HAP-1 (cell line): ENCODE results near the gene NPY1R.

ENCODE experiments used
- DNase-seq, 2 experiments: peaks; one replicate each; pipeline ENCODE4 v3.0.0-alpha.2; 2016 to 2020; ENCODE audit warnings: low spot score in 2 of 2
- H3K27me3 ChIP-seq: fragments of 250-450 bp; sonication (Bioruptor Pico); 2 replicates; pipeline ENCODE4 v1.5.1; 2020; ENCODE audit warnings: low read depth, mild to moderate bottlenecking, moderate library complexity
- H3K36me3 ChIP-seq: fragments of 250-450 bp; sonication (Bioruptor Pico); replicated peaks from 2 replicates; pipeline ENCODE4 v1.5.1; 2020; ENCODE audit warnings: mild to moderate bottlenecking
- H3K4me1 ChIP-seq: fragments of 250-450 bp; sonication (Bioruptor Pico); 2 replicates; pipeline ENCODE4 v1.5.1; 2020; ENCODE audit warnings: mild to moderate bottlenecking
- H3K4me3 ChIP-seq: fragments of 250-450 bp; sonication (Bioruptor Pico); 2 replicates; pipeline ENCODE4 v1.5.1; 2020; ENCODE audit warnings: mild to moderate bottlenecking, moderate library complexity
- H3K9me3 ChIP-seq: fragments of 250-450 bp; sonication (Bioruptor Pico); 2 replicates; pipeline ENCODE4 v1.5.1; 2020; ENCODE audit warnings: mild to moderate bottlenecking, moderate library complexity
- in situ Hi-C: fragments of 300-500 bp; cut with MboI; formaldehyde crosslinking; loops from 3 replicates; pipeline ENCODE4 v1.14.3; 2020; ENCODE audit warnings: low sequenced_read_pairs, inconsistent platforms, mixed read lengths

The NPY1R gene

GRCh38 chr4:163330916-163331628 lies 1.3 kb downstream of the NPY1R start:
- peaks cover 8% of the 10 kb centered on the region; the same call in 1 of the 2 replicates for H3K4me1 ChIP-seq
- H3K9me3 ChIP-seq = no peaks in the 10 kb centered on the region
- H3K36me3 ChIP-seq = no peaks in the 10 kb centered on the region
- no peaks in the 10 kb centered on the region for H3K27me3 ChIP-seq
- DNase-seq = no peak
- peak overlapping the region; percentile 39 for H3K4me3 ChIP-seq
- in situ Hi-C loops = loop anchor here (25.0 kb wide), 1 partner anchor 269 kb away; no protein-coding TSS in a partner anchor

GRCh38 chr4:163317110-163317509 lies 15.3 kb downstream of the NPY1R start:
- in situ Hi-C loops = no loop called here
- no peaks in the 10 kb centered on the region for H3K27me3 ChIP-seq
- no peak for DNase-seq
- H3K4me3 ChIP-seq = no peak overlapping the region
- no peaks in the 10 kb centered on the region for H3K36me3 ChIP-seq
- H3K9me3 ChIP-seq = peaks cover 4% of the 10 kb centered on the region
- no peaks in the 10 kb centered on the region for H3K4me1 ChIP-seq

- H3K36me3 ChIP-seq = no peaks in the 10 kb centered on the region
- no peaks in the 10 kb centered on the region for H3K4me1 ChIP-seq
- H3K9me3 ChIP-seq = no peaks in the 10 kb centered on the region
- no peak overlapping the region for H3K4me3 ChIP-seq
- no peaks in the 10 kb centered on the region for H3K27me3 ChIP-seq
- in situ Hi-C loops = no loop called here
- DNase-seq = no peak
Measured at GRCh38 chr4:163309466-163309865, 22.9 kb downstream of the NPY1R start.

- Histone ChIP-seq H3K27me3 (no peaks in the 10 kb centered on the region), H3K36me3 (no peaks in the 10 kb centered on the region), H3K4me3 (no peak overlapping the region), H3K9me3 (no peaks in the 10 kb centered on the region), H3K4me1 (no peaks in the 10 kb centered on the region)
- DNase-seq = no peak
- in situ Hi-C loops = no loop called here
Measured at GRCh38 chr4:163303069-163303468, 29.3 kb downstream of the NPY1R start.

DNA sequence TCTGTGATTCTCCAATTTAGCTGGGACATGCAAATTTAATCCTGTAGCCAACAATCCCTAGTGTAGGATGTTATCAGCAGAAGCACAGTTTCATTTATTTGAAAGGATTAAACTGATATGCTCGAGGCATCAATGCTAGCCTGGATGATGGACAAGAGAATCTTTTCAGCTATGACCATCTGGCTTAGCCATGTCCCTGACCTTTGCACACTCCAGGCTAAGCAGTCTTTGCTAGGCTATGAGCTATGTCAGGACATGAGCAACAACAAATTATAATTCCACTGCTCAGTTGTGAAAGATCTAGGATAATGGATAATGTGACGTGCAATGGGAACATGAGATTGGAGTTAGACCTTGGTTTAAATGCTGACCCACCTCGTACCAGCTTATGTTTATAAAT lies 32.0 kb downstream of the NPY1R start:
- Histone ChIP-seq H3K4me1 (no peaks in the 10 kb centered on the region), H3K36me3 (no peaks in the 10 kb centered on the region), H3K4me3 (no peak overlapping the region), H3K27me3 (no peaks in the 10 kb centered on the region), H3K9me3 (no peaks in the 10 kb centered on the region)
- DNase-seq = no peak
- in situ Hi-C loops = no loop called here

GRCh38 chr4:163295138-163295537 lies 37.3 kb downstream of the NPY1R start:
- no peak for DNase-seq
- no peaks in the 10 kb centered on the region for H3K27me3 ChIP-seq
- H3K4me1 ChIP-seq = no peaks in the 10 kb centered on the region
- no peak overlapping the region for H3K4me3 ChIP-seq
- no peaks in the 10 kb centered on the region for H3K9me3 ChIP-seq
- H3K36me3 ChIP-seq = no peaks in the 10 kb centered on the region
- in situ Hi-C loops = no loop called here

DNA sequence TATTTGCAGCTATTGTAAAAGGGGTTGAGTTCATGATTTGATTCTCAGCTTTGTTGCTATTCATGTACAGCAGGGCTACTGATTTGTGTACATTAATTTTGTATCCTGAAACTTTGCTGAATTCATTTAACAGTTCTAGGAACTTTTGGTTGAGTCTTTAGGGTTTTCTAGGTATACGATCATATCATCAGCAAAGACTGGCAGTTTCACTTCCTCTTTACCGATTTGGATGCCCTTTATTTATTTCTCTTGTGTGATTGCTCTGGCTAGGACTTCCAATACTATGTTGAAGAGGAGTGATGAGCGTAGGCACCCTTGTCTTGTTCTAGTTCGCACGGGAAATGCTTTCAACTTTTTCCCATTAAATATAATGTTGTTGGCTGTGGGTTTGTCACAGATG lies 48.1 kb downstream of the NPY1R start:
- Histone ChIP-seq H3K9me3 (no peaks in the 10 kb centered on the region), H3K4me3 (no peak overlapping the region), H3K4me1 (no peaks in the 10 kb centered on the region), H3K36me3 (no peaks in the 10 kb centered on the region), H3K27me3 (no peaks in the 10 kb centered on the region)
- in situ Hi-C loops = no loop called here
- no peak for DNase-seq

DNA sequence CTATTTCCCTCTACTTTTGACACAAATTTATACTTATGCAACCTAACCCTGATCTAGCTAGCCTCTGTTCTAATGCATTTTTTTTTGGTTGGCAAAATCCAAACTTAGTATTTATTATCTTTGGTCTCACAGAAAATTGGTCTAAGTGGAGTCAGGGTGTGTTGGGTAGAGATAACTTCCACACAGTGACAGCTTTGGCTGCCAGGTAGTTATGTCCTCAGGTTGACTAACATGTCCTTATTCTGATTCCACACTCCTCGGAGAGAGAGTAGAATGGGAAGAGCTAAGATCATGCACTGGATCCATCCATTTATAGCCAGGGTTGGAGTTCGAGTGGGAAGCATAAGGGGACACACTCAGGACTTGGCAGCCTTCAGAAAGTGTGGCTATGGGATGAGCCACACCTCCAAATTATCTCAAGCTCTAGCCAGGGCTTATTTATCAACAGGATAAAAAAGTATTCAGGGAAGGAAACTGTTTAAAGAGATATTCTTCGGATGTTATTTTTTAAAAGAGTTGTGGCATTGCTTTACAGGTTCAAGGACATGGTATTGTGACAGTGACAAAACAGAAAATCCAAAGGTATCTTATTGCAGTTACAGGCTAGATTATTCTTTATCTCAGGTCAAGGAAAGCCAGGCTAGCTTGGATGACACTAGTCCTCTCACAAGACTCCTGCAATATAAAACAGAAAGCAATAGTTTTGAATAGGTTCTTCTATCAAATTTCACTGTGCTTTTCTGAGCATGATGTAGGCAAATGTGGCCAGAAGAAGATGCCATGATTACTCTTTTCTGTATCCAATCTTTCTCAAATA lies 51.5 kb downstream of the NPY1R start:
- Histone ChIP-seq H3K9me3 (no peaks in the 10 kb centered on the region), H3K27me3 (no peaks in the 10 kb centered on the region), H3K4me3 (no peak overlapping the region), H3K4me1 (no peaks in the 10 kb centered on the region), H3K36me3 (no peaks in the 10 kb centered on the region)
- in situ Hi-C loops = no loop called here
- DNase-seq = no peak

GRCh38 chr4:163279713-163280112 lies 52.7 kb downstream of the NPY1R start:
- H3K4me1 ChIP-seq = no peaks in the 10 kb centered on the region
- no peaks in the 10 kb centered on the region for H3K27me3 ChIP-seq
- H3K36me3 ChIP-seq = no peaks in the 10 kb centered on the region
- no peaks in the 10 kb centered on the region for H3K9me3 ChIP-seq
- H3K4me3 ChIP-seq = no peak overlapping the region
- in situ Hi-C loops = no loop called here
- no peak for DNase-seq

DNA sequence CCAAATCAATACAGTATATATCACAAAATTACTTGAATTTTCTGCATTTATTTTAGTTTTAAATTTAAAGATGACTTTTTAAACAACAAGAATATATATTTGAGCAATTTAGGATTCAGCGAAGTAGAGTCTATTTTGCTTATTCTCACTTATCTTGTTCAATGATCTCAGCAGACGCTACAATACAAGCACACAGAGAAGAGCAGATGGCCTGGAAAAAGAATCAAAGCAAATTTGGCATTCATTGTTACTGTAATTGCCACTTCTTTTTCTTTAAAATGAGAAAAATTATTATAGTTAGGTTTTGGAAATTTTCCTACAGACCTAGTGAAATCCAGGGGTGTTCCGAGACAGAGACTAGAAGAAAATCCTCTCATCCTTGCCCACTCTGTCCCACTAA lies 57.5 kb downstream of the NPY1R start:
- Histone ChIP-seq H3K4me3 (no peak overlapping the region), H3K36me3 (no peaks in the 10 kb centered on the region), H3K9me3 (no peaks in the 10 kb centered on the region), H3K27me3 (no peaks in the 10 kb centered on the region), H3K4me1 (no peaks in the 10 kb centered on the region)
- in situ Hi-C loops = no loop called here
- DNase-seq = no peak
